Activated CD8-positive, alpha-beta memory T cell treated with anti-CD3 and anti-CD28 coated beads for 1 hour (primary cell): ENCODE measurements around the gene OR5H2.
"Not testable (repeated sequence)": the region's sequence is repeated elsewhere in the genome, so short reads cannot be mapped to it uniquely, and the experiment has no call there.

Experiments
- DNase-seq, 2 donors: peaks; one replicate each; pipeline ENCODE4 v3.0.0-alpha.2; 2020; ENCODE audit warnings: low read depth in 1 of 2; ENCODE audit errors: extremely low read depth in 1 of 2

The OR5H2 gene

DNA sequence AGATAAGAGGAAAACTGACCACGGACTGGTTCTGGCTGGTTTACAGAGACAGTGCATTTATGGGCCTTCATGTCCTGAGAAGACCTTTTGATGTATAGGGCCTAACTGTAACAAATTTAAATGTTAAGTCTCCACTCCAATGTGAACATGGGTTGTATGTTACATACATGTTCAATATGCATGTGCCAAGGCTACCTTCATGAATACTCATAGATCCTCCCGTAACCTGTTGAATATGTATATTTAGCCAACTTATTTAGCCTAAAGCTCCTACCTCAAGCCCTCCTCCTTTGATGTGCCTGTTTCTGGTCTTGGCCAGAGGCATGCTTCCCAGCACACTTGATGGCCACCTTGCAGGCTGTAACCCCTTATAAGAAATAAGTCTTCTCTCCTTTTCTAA lies at the start of gene OR5H2:
Gene OR5H2 (plus strand): TSS at position 301 of the 400 bp plus-strand sequence. CDS start 398 bp downstream, outside the sequence.
- no peak for DNase-seq

DNA sequence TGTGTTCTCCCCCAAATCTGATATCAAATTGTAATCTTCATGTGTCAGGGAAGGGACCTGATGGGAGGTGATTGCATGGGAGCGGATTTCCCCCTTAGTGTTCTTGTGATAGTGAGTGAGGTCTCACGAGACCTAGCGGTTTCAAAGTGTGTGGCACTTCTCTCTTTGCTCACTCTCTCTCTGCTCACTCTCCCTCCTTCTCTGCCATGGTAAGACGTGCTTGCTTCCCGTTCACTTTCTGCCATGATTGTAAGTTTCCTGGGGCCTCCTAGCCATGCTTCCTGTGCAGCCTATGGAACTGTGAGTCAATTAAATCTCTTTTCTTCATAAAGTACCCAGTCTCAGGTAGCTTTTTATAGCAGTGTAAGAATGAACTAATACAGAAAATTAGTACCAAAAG lies 48.8 kb upstream of the OR5H2 start:
- no peak for DNase-seq

DNA sequence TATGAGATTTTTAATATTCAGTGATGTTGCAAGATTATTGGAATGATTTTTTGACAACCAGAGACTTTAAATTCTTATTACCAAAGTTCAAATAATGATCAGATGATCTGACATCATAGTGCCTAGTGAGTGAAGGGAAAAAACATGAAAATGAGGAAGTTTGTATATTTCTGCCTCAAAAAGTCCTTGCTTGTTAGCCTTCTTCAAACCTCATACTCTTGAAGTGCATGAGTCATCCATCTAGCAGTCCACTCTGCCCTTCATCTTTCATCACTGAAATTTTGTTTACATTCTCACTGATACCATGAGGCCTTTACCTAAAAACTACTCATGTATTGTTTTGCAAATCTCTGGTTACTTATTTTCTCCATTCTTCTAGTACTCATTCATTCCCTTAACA lies 42.2 kb upstream of the OR5H2 start:
- DNase-seq, result no peak

DNA sequence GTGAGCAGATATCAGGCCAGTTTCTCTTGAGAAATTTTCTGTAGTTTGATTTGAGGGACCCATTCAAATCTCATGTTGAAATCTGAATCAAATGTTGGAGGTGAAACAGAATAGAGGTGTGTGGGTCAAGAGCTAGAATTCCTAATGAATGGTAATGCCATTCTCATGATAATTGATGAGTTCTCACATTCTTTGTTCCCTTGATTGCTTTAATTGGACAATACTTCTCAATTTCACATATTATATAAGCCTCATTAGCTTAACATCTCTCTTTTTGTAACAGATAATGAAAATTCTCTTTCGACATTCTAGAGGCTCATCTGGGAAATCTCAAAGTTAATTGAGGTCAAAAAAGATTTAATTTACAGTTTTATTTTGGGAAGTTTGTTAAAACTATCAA lies 40.1 kb upstream of the OR5H2 start:
- no peak for DNase-seq

DNA sequence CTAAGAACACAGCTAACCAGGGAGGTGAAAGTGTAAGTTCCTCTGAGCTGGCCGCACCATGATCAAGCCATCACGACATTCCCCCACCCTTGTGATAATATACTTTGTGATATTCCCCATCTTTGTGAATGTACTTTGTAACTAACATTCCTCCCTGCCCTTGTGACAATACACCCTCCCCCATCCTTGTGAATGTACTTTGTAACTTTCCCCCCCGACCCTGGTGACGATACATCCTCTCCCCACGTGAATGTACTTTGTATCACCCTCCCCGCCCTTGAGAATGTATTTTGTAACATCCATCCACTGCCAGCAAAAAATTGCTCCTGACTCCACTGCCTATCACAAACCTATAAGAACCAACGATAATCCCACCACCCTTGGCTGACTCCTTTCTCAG lies 38.5 kb upstream of the OR5H2 start:
- DNase-seq, result no peak

DNA sequence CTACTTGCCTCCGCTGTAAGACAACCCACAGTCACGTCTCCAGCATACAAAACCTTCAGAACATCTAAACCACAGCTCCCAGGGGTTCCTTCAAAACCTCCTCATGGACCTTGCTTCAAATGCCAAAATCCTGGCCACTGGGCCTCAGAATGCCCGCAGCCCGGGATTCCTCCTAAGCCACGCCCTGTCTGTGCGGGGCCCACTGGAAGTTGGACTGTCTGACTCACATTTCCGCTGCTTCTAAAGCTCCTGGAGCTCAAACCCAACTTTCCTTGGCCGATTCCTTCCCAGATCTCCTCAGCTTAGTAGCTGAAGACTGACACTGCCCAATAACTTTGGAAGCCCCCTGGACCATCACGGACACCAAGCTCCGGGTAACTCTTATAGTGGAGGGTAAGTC lies 36.2 kb upstream of the OR5H2 start:
- DNase-seq, result no peak

DNA sequence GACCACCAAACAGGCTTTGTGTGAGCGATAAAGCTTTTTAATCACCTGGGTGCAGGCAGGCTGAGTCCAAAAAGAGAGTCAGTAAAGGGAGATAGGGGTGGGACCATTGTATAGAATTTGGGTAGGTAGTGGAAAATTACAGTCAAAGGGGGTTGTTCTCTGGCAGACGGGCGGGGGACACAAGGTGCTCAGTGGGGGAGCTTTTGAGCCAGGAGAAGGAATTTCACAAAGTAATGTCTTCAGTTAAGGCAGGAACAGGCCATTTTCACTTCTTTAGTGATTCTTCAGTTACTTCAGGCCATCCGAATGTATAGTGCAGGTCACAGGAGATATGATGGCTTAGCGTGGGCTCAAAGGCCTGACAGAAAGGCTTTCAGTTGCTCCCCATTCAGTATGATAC lies 26.3 kb upstream of the OR5H2 start:
- not testable (repeated sequence) for DNase-seq

DNA sequence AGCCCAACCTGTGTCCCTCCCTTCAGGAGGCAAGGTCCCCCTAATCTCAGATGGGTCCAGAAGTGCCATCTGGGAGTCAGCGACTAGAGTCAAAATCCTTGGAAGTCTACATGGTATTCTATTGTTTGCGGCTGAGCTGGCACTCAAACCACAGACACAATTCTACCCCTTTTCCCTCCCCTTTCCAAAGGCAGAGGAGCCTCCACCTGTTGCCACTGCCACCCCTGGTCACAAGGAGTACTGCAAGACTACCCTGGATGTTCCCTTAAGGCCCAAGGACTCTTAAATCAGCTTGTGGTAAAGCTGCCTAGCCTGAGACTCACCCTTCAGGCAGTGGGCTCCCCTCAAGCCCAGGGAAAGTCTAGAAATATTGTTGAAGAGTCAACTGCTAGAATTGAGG lies 22.6 kb upstream of the OR5H2 start:
- no peak for DNase-seq

DNA sequence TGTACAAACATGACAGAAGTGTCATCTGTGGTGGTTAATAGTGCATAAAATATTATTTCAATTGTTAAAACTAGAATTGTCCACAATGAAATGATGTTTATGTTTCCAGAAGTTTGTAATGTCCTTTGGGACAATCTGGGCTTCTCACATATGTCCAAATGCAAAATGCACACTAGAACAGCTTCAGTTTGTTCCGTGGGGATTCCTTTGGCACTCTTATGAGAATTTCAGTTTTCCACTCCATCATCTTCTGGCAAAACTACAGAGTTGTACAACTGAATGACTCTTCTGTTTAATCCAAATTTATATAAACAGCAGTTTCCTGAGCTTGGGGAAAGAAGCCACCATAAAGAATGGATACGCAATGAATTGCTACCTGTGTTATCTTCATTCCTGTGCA lies 20.3 kb upstream of the OR5H2 start:
- no peak for DNase-seq

DNA sequence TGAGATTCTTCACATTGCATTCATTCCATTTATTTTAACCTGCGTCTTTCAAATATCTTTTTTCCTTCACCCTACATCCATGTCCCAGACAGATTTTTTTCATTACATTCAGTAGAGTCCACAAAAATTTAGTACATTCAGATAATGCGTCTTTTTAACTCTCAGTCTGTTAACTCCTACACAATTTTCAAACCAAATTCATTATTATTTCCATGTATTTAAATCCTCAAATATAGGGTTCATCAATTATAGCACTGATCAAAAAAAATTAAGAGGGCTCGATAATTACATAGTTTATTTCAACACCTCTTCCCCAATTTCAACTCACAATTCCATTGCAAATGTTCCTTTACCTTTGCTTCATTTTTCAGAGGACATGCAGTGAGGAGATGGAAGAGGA lies 18.4 kb upstream of the OR5H2 start, which contains the start of gene OR5H6:
Gene OR5H6 (plus strand): TSS at position 301 of the 400 bp plus-strand sequence. CDS start 89 bp downstream, at position 390.
- no peak for DNase-seq

DNA sequence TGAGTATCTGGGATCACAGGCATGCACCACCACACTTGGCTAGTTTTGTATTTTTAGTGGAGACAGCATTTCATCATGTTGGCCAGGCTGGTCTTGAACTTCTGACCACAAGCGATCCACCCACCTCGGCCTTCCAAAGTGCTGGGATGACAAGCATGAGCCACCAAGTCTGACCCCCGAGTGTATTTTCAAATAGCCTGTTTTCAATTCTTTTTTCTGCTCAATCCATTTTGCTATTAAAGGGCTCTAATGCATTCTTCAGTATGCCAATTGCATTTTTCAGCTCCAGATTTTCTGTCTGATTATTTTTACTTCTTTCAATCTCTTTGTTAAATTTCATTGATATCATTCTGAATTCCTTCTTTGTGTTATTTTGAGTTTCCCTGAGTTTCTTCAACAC lies 12.5 kb upstream of the OR5H2 start:
- DNase-seq, result no peak

DNA sequence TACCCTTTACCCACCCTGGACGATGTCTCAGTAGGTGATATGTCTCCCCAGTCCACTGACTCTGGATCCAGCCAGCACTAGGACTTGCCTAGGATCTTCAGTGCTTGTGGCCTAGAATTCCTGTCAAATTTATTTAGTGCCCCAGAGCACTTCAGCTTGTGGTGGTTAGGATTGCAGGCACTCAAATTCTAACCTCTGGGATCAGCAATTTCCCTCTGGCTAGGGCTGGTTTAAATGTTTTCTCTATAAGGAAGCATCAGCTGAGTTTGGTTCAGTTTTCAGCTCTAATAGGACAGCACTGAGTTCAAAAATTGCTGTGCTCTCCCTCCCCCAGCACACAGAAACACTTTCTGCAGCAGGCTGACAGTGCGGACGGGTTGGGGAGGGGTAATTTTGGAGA lies 10.2 kb upstream of the OR5H2 start:
- no peak for DNase-seq

DNA sequence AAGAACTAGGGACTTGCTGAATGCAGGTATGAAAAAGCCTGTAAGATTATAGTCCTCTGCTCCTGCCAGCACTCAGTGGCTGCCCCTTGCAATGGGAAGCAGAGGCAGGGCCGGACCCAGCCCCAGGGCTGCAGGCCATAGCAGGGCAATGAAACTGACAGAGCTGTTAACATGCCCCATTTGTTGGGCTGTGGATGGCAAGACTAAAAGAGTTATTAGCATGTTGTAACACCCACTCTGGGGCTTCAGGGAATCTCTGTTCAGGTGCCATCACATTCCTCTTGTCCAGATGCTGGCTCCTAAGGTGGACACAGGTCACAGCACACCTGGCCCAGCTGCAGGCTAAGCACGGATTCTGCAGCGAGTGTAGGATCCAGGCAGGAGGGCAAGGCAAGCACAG lies 7.4 kb upstream of the OR5H2 start:
- DNase-seq, result no peak

DNA sequence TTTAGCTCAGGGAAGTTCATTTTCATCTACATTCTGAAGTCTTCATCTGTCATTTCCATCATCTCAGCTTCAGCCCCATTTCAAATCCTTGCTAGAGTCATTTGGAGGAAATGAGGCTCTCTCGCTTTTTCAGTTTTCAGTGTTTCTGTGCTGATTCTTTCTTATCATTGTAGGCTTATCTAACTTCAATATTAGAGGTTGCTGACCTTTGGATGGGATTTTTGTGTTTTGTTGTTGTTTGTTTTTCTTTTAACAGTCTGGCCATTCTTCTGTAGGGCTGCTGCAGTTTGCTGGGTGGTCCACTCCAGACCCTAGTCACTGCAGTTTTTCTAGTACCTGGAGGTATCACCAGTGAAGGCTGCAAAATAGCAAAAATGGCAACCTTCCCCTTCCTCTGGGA lies 8.6 kb downstream of the OR5H2 start:
- no peak for DNase-seq

DNA sequence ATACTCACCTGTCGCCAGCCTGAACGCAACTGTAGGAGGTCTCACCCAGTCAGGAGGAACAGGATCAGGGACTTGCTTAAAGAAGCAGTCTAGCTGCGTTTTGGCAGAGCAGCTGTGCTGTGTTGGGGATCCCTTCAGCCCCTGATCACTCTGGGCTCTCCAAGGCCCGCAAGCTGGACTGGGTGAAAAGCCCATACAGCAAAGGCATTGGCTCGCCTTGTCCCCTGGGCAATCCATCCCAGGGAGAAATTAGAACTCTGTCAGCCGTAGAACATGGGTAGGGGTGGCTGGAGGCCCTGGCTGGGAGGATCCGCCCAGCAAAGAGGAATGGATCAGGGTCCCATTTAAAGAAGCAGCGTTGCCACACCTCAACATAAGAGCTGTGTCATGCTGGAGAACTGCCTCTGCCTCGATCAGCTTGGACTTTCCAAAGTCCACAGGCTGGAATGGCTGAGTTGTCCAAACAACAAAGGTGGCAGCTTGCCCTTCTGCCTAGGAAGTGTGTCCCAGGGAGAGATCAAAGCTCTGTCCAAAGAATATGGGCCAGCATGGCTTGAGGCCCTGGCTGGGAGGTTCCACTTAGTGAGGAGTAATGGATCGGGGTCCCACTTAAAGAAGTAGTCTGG lies 9.1 kb downstream of the OR5H2 start:
- DNase-seq, result no peak

DNA sequence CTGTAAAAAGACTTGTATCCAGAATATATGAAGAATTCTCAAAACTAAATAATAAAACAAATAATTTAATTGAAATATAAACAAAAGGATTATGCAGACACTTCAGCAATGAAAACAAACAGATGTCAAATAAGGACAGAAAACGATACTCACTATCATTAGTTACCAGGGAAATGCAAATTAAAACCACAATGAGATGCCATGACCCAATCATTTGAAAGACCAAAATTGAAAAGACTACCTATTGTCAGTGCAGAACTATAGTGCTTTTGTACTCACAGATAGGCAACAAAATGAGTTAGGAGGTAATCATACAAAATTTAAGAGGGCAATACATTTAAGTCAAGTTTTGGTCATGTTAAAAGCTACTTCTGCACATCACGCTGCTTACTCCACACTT lies 39.8 kb downstream of the OR5H2 start:
- DNase-seq, result no peak

DNA sequence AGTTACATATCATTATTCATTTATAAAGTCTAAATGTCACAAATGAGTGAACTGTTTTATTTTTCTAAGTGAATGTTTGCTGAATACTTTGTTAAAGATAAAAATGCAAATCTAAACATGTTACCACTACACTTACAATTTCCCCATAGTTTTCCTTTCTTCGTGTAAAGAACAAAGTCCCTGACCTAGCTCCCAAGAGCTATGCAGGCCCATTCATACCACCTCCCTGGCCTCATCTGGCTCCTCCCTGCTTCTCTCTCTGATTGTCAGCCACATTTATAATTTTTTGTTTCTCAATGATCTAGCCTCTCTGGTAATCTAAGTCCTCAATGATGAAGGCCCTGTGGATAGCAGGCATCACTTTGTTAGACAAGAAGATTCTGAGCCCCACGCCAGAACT lies 40.4 kb downstream of the OR5H2 start:
- DNase-seq, result no peak

DNA sequence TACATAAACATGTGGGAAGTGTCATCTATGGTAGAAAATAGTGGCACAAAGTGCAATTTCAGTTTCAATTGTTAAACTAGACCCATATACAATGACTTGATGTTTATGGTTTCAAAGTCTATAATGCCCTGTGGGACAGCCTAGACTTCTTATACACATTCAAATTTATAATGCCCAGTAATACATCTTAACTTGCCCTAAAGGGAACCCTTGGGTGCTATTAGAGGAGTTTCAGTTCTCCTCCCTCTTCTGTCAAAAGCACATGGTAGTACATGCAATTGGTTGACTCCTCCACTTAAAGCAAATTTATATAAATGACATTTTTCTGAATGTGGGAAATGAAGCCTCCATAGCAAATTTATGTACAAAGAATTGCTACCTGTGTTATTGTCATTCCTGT lies 41.1 kb downstream of the OR5H2 start:
- DNase-seq, result no peak

DNA sequence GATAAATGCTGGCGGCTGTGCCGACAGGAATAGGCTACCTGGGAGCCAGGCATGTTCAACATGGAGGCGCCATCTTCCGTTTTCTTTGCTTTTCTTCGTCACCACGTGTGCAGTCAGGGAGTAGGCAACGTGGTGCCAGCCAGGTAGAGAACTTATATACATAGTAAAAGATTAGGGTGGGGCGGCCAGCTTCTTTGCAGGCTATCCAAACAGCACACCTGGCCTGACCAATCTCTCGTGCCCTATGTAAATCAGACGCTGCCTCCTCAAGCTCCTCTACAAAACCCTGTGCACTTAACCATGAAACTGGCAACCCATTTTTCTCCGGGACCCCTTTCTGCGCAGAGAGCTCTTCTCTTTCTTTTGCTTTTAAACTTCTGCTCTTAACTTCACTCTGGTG lies 42.8 kb downstream of the OR5H2 start:
- DNase-seq, result no peak

DNA sequence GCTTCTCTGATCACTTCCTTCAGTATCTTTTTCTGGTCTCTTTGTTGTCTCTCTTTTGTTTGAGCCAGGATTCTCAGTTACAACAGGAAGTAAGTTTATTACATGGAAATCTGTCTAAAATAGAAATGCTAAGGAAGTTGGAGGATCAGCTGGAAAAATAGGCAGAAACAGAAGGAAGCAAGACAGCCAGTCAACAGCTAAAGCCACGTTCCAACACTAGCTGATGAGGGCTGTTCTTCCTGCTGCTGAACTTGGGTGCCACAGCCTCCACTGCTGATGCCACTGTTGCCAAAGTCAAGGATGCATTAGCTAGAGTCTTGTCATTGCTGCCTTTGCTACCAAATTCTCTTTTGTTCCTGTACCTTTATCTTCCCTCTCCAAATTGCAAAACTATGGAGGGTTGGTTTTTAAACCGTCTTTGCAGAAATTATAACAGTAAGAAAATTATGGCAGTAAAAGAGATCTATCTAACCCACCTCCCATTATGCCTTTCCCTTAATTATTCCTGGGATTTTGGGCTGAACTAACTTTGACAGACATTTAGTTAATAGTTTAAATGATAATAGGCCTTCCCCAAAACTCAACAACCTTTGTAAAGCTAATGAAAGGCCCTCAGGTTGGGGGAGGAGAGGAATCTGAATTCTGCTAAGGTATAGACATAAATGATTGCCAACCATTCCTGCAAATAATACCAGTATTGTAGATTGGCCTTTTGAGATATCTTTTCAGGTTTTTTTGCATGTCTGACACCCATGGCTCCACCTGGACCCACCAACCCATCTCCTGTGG lies 44.0 kb downstream of the OR5H2 start:
- DNase-seq, result no peak

DNA sequence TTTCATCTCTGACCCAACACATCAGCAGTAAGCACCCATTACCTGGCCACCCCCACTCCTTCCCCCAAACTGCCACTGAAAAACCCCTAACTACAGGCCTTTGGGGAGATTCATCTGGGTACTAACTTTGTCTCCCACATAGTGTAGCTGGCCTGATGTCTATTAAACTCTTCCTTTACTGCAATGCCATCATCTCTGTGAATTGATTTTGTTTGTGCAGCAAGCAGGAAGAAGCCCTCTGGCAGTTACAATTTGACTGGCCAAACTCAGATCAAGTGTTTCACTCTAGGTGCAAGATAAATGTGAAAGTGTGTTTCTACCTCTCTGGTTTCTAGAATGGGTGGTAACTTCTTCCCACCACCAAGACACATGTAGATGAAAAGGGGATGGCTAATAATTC lies 44.6 kb downstream of the OR5H2 start:
- no peak for DNase-seq

DNA sequence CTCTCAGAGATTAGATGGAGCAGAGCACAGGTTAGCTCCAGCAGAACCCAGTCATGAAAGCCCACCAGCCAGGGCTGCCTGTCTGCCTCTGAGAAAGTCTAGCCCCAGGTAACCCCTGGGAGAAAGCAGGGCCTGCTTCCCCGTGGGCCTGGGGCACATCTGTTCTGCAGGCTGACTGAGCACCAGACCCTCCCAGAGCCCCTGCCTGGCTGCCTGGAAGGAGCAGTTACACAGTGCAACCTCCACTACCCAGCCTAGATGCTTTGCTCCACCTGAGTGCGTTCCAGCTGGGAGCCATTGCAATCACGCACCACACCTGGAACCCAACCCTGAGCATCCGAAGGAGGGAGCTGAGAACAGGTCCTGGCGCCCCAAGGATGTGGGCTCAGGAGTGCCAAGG lies 46.6 kb downstream of the OR5H2 start:
- no peak for DNase-seq
